Esophagus squamous epithelium (tissue), 4 donors: ENCODE data around the gene GPC3.

ENCODE experiments used
- CTCF ChIP-seq, 6 experiments: fragments of 450-650 bp in 4 of 6; fragments of 200-600 bp in 2 of 6; sonication (generic) in 2 of 6; IDR thresholded peaks; one replicate each; pipeline ENCODE4 v1.5.1; 2016 to 2019; ENCODE audit warnings: antibody characterized with exemption in 6 of 6, mild to moderate bottlenecking in 4 of 6, moderate library complexity in 4 of 6
- POLR2A ChIP-seq, 4 donors: fragments of 450-650 bp; IDR thresholded peaks; one replicate each; pipeline ENCODE4 v1.6.1; 2017; ENCODE audit warnings: antibody characterized with exemption in 4 of 4, mild to moderate bottlenecking in 4 of 4, moderate library complexity in 3 of 4

- TF ChIP-seq POLR2A (IDR thresholded peaks at IDR 0.05) (no peak), CTCF (IDR thresholded peaks at IDR 0.05) (no peak)
These were observed 17.3 kb downstream of the GPC3 start for GRCh38 chrX:133968109-133968508.
